Thyroid gland (tissue), 4 donors: ENCODE data around the gene PHACTR1.

ENCODE experiments used
- POLR2A ChIP-seq, 2 donors: fragments of 450-650 bp; IDR thresholded peaks; one replicate each; pipeline ENCODE4 v1.6.1; 2017; ENCODE audit warnings: antibody characterized with exemption in 2 of 2, mild to moderate bottlenecking in 2 of 2, moderate library complexity in 1 of 2
- TF ChIP-seq, protein P1 (sequence below), 6 experiments: fragments of 200-600 bp in 3 of 6; fragments of 450-650 bp in 3 of 6; sonication (generic) in 3 of 6; IDR thresholded peaks; one replicate each; pipeline ENCODE4 v1.5.1; 2016 to 2019; ENCODE audit warnings: antibody characterized with exemption in 6 of 6, mild to moderate bottlenecking in 2 of 6, inconsistent platforms in 1 of 6, moderate library complexity in 1 of 6

DNA sequence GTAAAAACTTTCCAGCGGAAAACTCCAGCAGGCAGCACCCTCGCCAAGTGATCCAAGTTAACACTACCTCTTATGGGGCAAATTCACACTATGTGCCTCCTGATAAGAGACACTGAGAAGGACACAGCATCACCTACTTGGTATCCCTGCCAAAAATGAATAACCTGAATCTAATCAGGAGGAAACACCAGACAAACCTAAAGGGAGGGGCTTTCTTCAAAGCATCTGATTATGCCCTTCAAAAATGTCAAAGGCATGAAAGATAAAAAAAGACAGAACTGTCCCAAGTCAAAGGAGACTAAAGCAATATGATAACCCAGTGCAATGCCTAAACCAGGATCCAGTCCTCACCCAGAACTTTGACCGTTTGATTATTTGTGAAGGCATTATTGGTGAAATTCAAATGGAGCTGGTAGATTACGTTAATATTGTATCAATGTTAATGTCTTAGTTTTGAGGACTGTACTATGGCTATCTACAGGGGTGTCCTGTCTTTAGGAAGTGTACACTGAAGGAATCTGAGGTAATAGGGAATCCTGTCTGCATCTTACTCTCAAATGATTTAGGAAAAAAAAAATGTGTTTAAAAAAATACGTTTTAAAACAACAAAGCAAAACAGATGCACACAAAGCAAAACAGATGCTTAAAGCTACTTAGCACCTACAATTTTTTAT is 603.5 kb downstream of the PHACTR1 start:
- TF ChIP-seq, protein P1, sequence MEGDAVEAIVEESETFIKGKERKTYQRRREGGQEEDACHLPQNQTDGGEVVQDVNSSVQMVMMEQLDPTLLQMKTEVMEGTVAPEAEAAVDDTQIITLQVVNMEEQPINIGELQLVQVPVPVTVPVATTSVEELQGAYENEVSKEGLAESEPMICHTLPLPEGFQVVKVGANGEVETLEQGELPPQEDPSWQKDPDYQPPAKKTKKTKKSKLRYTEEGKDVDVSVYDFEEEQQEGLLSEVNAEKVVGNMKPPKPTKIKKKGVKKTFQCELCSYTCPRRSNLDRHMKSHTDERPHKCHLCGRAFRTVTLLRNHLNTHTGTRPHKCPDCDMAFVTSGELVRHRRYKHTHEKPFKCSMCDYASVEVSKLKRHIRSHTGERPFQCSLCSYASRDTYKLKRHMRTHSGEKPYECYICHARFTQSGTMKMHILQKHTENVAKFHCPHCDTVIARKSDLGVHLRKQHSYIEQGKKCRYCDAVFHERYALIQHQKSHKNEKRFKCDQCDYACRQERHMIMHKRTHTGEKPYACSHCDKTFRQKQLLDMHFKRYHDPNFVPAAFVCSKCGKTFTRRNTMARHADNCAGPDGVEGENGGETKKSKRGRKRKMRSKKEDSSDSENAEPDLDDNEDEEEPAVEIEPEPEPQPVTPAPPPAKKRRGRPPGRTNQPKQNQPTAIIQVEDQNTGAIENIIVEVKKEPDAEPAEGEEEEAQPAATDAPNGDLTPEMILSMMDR (IDR thresholded peaks at IDR 0.05), result no peak
- TF ChIP-seq POLR2A (IDR thresholded peaks at IDR 0.05), result no peak
